Testis (tissue), 2 donors: ENCODE measurements around the gene MAP3K15.

Experiments
- POLR2A ChIP-seq: fragments of 450-650 bp; IDR thresholded peaks from one replicate; pipeline ENCODE4 v1.6.1; 2017; ENCODE audit warnings: antibody characterized with exemption, mild to moderate bottlenecking, moderate library complexity
- TF ChIP-seq, protein P1 (sequence below), 3 experiments: fragments of 450-650 bp in 2 of 3; fragments of 200-600 bp in 1 of 3; sonication (generic) in 1 of 3; IDR thresholded peaks; one replicate each; pipeline ENCODE4 v1.5.1; 2016 to 2019; ENCODE audit warnings: antibody characterized with exemption in 3 of 3, mild to moderate bottlenecking in 2 of 3, moderate library complexity in 1 of 3

DNA sequence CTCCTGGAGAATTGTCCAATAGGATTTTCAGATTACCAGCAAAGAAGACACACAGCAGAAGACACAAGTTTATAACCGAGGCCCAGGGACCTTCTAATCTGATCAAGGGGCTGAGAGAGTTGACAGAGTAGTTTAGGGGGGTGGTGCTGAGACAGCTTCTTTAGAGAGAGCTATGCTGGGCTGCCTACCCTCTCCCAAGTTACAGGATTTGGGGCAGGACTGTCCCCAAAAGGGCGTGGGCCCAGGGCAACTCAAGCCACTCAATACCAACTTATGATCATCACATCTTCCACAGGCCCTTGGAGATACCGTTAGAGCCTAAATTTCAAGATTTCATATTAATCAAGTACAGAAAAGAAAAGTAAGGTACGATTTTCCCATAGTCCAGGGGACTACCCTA, 128.6 kb downstream of the MAP3K15 start:
- TF ChIP-seq POLR2A, result no peak
- TF ChIP-seq, protein P1, sequence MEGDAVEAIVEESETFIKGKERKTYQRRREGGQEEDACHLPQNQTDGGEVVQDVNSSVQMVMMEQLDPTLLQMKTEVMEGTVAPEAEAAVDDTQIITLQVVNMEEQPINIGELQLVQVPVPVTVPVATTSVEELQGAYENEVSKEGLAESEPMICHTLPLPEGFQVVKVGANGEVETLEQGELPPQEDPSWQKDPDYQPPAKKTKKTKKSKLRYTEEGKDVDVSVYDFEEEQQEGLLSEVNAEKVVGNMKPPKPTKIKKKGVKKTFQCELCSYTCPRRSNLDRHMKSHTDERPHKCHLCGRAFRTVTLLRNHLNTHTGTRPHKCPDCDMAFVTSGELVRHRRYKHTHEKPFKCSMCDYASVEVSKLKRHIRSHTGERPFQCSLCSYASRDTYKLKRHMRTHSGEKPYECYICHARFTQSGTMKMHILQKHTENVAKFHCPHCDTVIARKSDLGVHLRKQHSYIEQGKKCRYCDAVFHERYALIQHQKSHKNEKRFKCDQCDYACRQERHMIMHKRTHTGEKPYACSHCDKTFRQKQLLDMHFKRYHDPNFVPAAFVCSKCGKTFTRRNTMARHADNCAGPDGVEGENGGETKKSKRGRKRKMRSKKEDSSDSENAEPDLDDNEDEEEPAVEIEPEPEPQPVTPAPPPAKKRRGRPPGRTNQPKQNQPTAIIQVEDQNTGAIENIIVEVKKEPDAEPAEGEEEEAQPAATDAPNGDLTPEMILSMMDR (IDR thresholded peaks at IDR 0.05), result no peak
